Stimulated activated CD4-positive, alpha-beta T cell treated with anti-CD3 and anti-CD28 coated beads, Interleukin-1b, Interleukin-23, amount 100 ng/mL, for 48 hours (primary cell): Measurements from ENCODE around the gene KNL1.
"Not testable (repeated sequence)": the region's sequence is repeated elsewhere in the genome, so short reads cannot be mapped to it uniquely, and the experiment has no call there.

ENCODE experiments used
- DNase-seq: peaks from one replicate; pipeline ENCODE4 v3.0.0-alpha.2; 2020

KNL1 gene

GRCh38 chr15:40582726-40583246 is 11.3 kb upstream of the KNL1 start:
- no peak for DNase-seq

GRCh38 chr15:40584191-40584590 is 9.9 kb upstream of the KNL1 start:
- no peak for DNase-seq

GRCh38 chr15:40590667-40591050 is 3.4 kb upstream of the KNL1 start:
- no peak for DNase-seq

- no peak for DNase-seq
These were observed 2.7 kb upstream of the KNL1 start for GRCh38 chr15:40591389-40591788.

- no peak for DNase-seq
These were observed 884 bp upstream of the KNL1 start for GRCh38 chr15:40593165-40593564.

GRCh38 chr15:40594429-40594836 is 384 bp downstream of the KNL1 start:
- no peak for DNase-seq

GRCh38 chr15:40595219-40595618 is 1.2 kb downstream of the KNL1 start:
- DNase-seq: no peak

- no peak for DNase-seq
These were observed 1.7 kb downstream of the KNL1 start for GRCh38 chr15:40595773-40596172.

- DNase-seq: no peak
These were observed 3.0 kb downstream of the KNL1 start for GRCh38 chr15:40597024-40597423.

GRCh38 chr15:40598126-40598525 is 4.1 kb downstream of the KNL1 start:
- DNase-seq: no peak

GRCh38 chr15:40598672-40599071 is 4.6 kb downstream of the KNL1 start:
- DNase-seq: no peak

GRCh38 chr15:40600956-40601355 is 6.9 kb downstream of the KNL1 start:
- DNase-seq: no peak

GRCh38 chr15:40603935-40604334 is 9.9 kb downstream of the KNL1 start:
- DNase-seq: no peak

GRCh38 chr15:40613080-40613479 is 19.0 kb downstream of the KNL1 start:
- no peak for DNase-seq

GRCh38 chr15:40618023-40618422 is 24.0 kb downstream of the KNL1 start:
- DNase-seq: no peak

- no peak for DNase-seq
These were observed 24.9 kb downstream of the KNL1 start for GRCh38 chr15:40618906-40619305.

- no peak for DNase-seq
These were observed 29.3 kb downstream of the KNL1 start for GRCh38 chr15:40623361-40623760.

- DNase-seq: no peak
These were observed 36.3 kb downstream of the KNL1 start for GRCh38 chr15:40630313-40630712.

GRCh38 chr15:40633178-40633577 is 39.1 kb downstream of the KNL1 start:
- no peak for DNase-seq

GRCh38 chr15:40637221-40637745 is 43.2 kb downstream of the KNL1 start:
- DNase-seq: no peak

GRCh38 chr15:40639677-40640076 is 45.6 kb downstream of the KNL1 start:
- no peak for DNase-seq

GRCh38 chr15:40647523-40647922 is 53.5 kb downstream of the KNL1 start:
- DNase-seq: no peak

GRCh38 chr15:40650479-40650878 is 56.4 kb downstream of the KNL1 start:
- no peak for DNase-seq

GRCh38 chr15:40660686-40661085 is 66.6 kb downstream of the KNL1 start:
- no peak for DNase-seq

GRCh38 chr15:40664909-40665308 is 70.9 kb downstream of the KNL1 start:
- DNase-seq: no peak

- not testable (repeated sequence) for DNase-seq
These were observed 82.2 kb downstream of the KNL1 start for GRCh38 chr15:40676290-40676689.
